HepG2 (cell line): ENCODE measurements around the gene C1orf115. TPM values are rescaled to one million over a fixed set of nuclear protein-coding genes. Genes with fewer than 3 reads are reported as not detected.

Experiments used
- ELF1 ChIP-seq: sonication (generic); formaldehyde crosslinking; IDR thresholded peaks from 2 replicates; pipeline ENCODE4 v1.4.0; 2020; ENCODE audit warnings: missing genetic modification reagents
- GPN1 ChIP-seq: sonication (generic); formaldehyde crosslinking; IDR thresholded peaks from 2 replicates; pipeline ENCODE4 v1.5.1; 2020; ENCODE audit warnings: missing genetic modification reagents, borderline replicate concordance
- HNF4G ChIP-seq, 2 experiments: sonication (generic) in 1 of 2; formaldehyde crosslinking in 1 of 2; IDR thresholded peaks; 2 replicates each; pipeline versions ENCODE4 v1.4.0 to v1.6.1; 2011 to 2020; ENCODE audit warnings: borderline replicate concordance in 2 of 2, low read depth in 2 of 2, mild to moderate bottlenecking in 2 of 2, low read length in 1 of 2, missing genetic modification reagents in 1 of 2, moderate library complexity in 1 of 2
- HOXA3 ChIP-seq: sonication (generic); formaldehyde crosslinking; IDR thresholded peaks from 2 replicates; pipeline ENCODE4 v1.5.0; 2020; ENCODE audit warnings: missing genetic modification reagents
- MAFK ChIP-seq, 2 experiments: IDR thresholded peaks in 1 of 2; conservative IDR thresholded peaks in 1 of 2; 2 replicates each; pipeline ENCODE4 v1.6.1; 2011; ENCODE audit warnings: improper control_type of control experiment in 2 of 2, low read length in 2 of 2
- NFE2L2 ChIP-seq: fragments of 150-350 bp; IDR thresholded peaks from 2 replicates; pipeline ENCODE4 v1.6.1; 2014; ENCODE audit warnings: low read length
- PAX8 ChIP-seq: sonication (generic); formaldehyde crosslinking; IDR thresholded peaks from 2 replicates; pipeline ENCODE4 v1.8.0; 2022; ENCODE audit warnings: mild to moderate bottlenecking, missing genetic modification reagents, borderline replicate concordance
- PLRG1 ChIP-seq: fragments of 450-650 bp; conservative IDR thresholded peaks from 2 replicates; pipeline ENCODE4 v1.6.1; 2016
- POLR2AphosphoS5 ChIP-seq: IDR thresholded peaks from 2 replicates; pipeline ENCODE4 v1.6.1; 2012; ENCODE audit warnings: low read depth, low read length
- RBFOX2 ChIP-seq: fragments of 200-400 bp; formaldehyde crosslinking; IDR thresholded peaks from 2 replicates; pipeline ENCODE4 v1.6.1; 2017; ENCODE audit warnings: low read depth, mild to moderate bottlenecking, low read length
- SALL1 ChIP-seq: sonication (generic); formaldehyde crosslinking; IDR thresholded peaks from 2 replicates; pipeline ENCODE4 v1.8.0; 2022; ENCODE audit warnings: mild to moderate bottlenecking, missing genetic modification reagents
- SOX5 ChIP-seq: IDR thresholded peaks from 2 replicates; pipeline ENCODE4 v1.6.1; 2016; ENCODE audit warnings: borderline replicate concordance
- ZFP1 ChIP-seq: IDR thresholded peaks from 2 replicates; pipeline ENCODE4 v1.6.1; 2016
- ZFP82 ChIP-seq: sonication (generic); formaldehyde crosslinking; IDR thresholded peaks from 2 replicates; pipeline ENCODE4 v1.5.1; 2020; ENCODE audit warnings: mild to moderate bottlenecking, missing genetic modification reagents, borderline replicate concordance
- ZFP91 ChIP-seq: sonication (generic); formaldehyde crosslinking; IDR thresholded peaks from 2 replicates; pipeline ENCODE4 v1.9.0; 2022; ENCODE audit warnings: missing genetic modification reagents, mild to moderate bottlenecking, borderline replicate concordance
- ZIK1 ChIP-seq: sonication (generic); formaldehyde crosslinking; IDR thresholded peaks from 2 replicates; pipeline ENCODE4 v1.5.0; 2020; ENCODE audit warnings: mild to moderate bottlenecking, low read depth, missing genetic modification reagents, borderline replicate concordance
- ZNF468 ChIP-seq: sonication (generic); formaldehyde crosslinking; IDR thresholded peaks from 2 replicates; pipeline ENCODE4 v1.8.0; 2022; ENCODE audit warnings: mild to moderate bottlenecking, moderate library complexity, missing genetic modification reagents
- ZSCAN31 ChIP-seq: sonication (generic); formaldehyde crosslinking; IDR thresholded peaks from 2 replicates; pipeline ENCODE4 v1.5.0; 2020; ENCODE audit warnings: low read depth, mild to moderate bottlenecking, missing genetic modification reagents
- polyA plus RNA-seq, 8 experiments: library from polyadenylated mRNA; depleted of rRNA in 3 of 8; stranded (reverse) in 7 of 8; unstranded in 1 of 8; fragments of >200 nt; fragmentation: Illumina TruSeq in 4 of 8; extraction: Trizol in 4 of 8; gene quantifications; 2 replicates each; pipeline versions ENCODE4 v1.2.1 to v1.2.3, GENCODE V29; 2011 to 2016; ENCODE audit warnings: low read depth in 4 of 8, missing spikeins in 1 of 8, mixed read lengths in 1 of 8; ENCODE audit not compliant: insufficient read depth in 1 of 8
- total RNA-seq, 5 experiments: library from RNA; depleted of rRNA; stranded (reverse); fragments of >200 nt; fragmentation: Illumina TruSeq; extraction: Trizol; gene quantifications; 2 replicates each; pipeline ENCODE4 v1.2.3, GENCODE V29; 2016; ENCODE audit warnings: low read depth in 1 of 5
- TF ChIP-seq, protein P1 (sequence below): sonication (generic); formaldehyde crosslinking; IDR thresholded peaks from 2 replicates; pipeline ENCODE4 v1.9.0; 2021; ENCODE audit warnings: missing genetic modification reagents, mild to moderate bottlenecking, borderline replicate concordance
- TF ChIP-seq, protein P2 (sequence below): sonication (generic); formaldehyde crosslinking; IDR thresholded peaks from 2 replicates; pipeline ENCODE4 v1.4.0; 2020; ENCODE audit warnings: missing genetic modification reagents, borderline replicate concordance
- TF ChIP-seq, protein P3 (sequence below), 2 experiments: sonication (generic) in 1 of 2; formaldehyde crosslinking in 1 of 2; IDR thresholded peaks; 2 replicates each; pipeline versions ENCODE4 v1.4.0 to v1.6.1; 2018 to 2020; ENCODE audit warnings: missing genetic modification reagents in 2 of 2, borderline replicate concordance in 1 of 2, low read depth in 1 of 2, mild to moderate bottlenecking in 1 of 2, missing biosample characterization in 1 of 2

Gene C1orf115
- total and polyA plus RNA-seq, 2 of the 13 experiments (the other 11 are each of a cell fraction or from before 2014, with no cell fraction given), result 25.2 to 85.9 TPM

- TF ChIP-seq, protein P1, sequence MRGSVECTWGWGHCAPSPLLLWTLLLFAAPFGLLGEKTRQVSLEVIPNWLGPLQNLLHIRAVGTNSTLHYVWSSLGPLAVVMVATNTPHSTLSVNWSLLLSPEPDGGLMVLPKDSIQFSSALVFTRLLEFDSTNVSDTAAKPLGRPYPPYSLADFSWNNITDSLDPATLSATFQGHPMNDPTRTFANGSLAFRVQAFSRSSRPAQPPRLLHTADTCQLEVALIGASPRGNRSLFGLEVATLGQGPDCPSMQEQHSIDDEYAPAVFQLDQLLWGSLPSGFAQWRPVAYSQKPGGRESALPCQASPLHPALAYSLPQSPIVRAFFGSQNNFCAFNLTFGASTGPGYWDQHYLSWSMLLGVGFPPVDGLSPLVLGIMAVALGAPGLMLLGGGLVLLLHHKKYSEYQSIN (CRISPR knock-in tag), result no peak
- TF ChIP-seq HOXA3 (CRISPR knock-in tag), result 0 out of 2 replicates have a peak, but pooled peaks have one; percentile 23
- TF ChIP-seq, protein P2, sequence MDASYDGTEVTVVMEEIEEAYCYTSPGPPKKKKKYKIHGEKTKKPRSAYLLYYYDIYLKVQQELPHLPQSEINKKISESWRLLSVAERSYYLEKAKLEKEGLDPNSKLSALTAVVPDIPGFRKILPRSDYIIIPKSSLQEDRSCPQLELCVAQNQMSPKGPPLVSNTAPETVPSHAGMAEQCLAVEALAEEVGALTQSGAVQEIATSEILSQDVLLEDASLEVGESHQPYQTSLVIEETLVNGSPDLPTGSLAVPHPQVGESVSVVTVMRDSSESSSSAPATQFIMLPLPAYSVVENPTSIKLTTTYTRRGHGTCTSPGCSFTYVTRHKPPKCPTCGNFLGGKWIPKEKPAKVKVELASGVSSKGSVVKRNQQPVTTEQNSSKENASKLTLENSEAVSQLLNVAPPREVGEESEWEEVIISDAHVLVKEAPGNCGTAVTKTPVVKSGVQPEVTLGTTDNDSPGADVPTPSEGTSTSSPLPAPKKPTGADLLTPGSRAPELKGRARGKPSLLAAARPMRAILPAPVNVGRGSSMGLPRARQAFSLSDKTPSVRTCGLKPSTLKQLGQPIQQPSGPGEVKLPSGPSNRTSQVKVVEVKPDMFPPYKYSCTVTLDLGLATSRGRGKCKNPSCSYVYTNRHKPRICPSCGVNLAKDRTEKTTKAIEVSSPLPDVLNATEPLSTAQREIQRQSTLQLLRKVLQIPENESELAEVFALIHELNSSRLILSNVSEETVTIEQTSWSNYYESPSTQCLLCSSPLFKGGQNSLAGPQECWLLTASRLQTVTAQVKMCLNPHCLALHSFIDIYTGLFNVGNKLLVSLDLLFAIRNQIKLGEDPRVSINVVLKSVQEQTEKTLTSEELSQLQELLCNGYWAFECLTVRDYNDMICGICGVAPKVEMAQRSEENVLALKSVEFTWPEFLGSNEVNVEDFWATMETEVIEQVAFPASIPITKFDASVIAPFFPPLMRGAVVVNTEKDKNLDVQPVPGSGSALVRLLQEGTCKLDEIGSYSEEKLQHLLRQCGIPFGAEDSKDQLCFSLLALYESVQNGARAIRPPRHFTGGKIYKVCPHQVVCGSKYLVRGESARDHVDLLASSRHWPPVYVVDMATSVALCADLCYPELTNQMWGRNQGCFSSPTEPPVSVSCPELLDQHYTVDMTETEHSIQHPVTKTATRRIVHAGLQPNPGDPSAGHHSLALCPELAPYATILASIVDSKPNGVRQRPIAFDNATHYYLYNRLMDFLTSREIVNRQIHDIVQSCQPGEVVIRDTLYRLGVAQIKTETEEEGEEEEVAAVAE, result no peak
- no peak for TF ChIP-seq ZNF468
- TF ChIP-seq ZFP1 (CRISPR knock-in tag), result no peak
- TF ChIP-seq GPN1, result no peak
- TF ChIP-seq ELF1 (CRISPR knock-in tag), result peak; percentile 86
- peak; percentile 68 for TF ChIP-seq SALL1 (CRISPR knock-in tag)
- TF ChIP-seq MAFK (conservative IDR thresholded peaks at IDR 0.05 in 1 of 2, IDR thresholded peaks at IDR 0.05 in 1 of 2; ENCODE audit: low read length in 2 of 2), result no peak
- TF ChIP-seq ZFP91 (CRISPR knock-in tag), result 0 out of 2 replicates have a peak, but pooled peaks have one; percentile 23
- TF ChIP-seq RBFOX2, result no peak
- no peak; the same call in 1 of the 2 replicates for TF ChIP-seq HNF4G (IDR thresholded peaks at IDR 0.05; ENCODE audit: borderline replicate concordance, low read depth, low read length)
- no peak for TF ChIP-seq HNF4G (CRISPR knock-in tag; IDR thresholded peaks at IDR 0.05; ENCODE audit: borderline replicate concordance, low read depth)
- no peak for TF ChIP-seq ZSCAN31 (CRISPR knock-in tag)
- no peak for TF ChIP-seq NFE2L2
- no peak for TF ChIP-seq ZFP82 (CRISPR knock-in tag)
- no peak for TF ChIP-seq ZIK1 (CRISPR knock-in tag)
- TF ChIP-seq POLR2AphosphoS5, result no peak
- no peak; the same call in 1 of the 2 replicates for TF ChIP-seq SOX5 (CRISPR knock-in tag)
- no peak for TF ChIP-seq PAX8
- no peak for TF ChIP-seq PLRG1
- TF ChIP-seq, protein P3, sequence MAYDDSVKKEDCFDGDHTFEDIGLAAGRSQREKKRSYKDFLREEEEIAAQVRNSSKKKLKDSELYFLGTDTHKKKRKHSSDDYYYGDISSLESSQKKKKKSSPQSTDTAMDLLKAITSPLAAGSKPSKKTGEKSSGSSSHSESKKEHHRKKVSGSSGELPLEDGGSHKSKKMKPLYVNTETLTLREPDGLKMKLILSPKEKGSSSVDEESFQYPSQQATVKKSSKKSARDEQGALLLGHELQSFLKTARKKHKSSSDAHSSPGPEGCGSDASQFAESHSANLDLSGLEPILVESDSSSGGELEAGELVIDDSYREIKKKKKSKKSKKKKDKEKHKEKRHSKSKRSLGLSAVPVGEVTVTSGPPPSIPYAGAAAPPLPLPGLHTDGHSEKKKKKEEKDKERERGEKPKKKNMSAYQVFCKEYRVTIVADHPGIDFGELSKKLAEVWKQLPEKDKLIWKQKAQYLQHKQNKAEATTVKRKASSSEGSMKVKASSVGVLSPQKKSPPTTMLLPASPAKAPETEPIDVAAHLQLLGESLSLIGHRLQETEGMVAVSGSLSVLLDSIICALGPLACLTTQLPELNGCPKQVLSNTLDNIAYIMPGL (CRISPR knock-in tag; IDR thresholded peaks at IDR 0.05; ENCODE audit: borderline replicate concordance in 1 of 2, low read depth in 1 of 2), result peak in 1 of 2 experiments; percentile 68; a peak in 3 of 4 replicates
Observed at GRCh38 chr1:220733086-220733601, 43.0 kb downstream of the C1orf115 start (continued).
